Measurements from ENCODE around the gene COL23A1. TPM values are rescaled to one million over a fixed set of nuclear protein-coding genes. Genes with fewer than 3 reads are reported as not detected.

COL23A1 gene
- total RNA-seq, 1 experiment from 2014 or later: not detected

DNA sequence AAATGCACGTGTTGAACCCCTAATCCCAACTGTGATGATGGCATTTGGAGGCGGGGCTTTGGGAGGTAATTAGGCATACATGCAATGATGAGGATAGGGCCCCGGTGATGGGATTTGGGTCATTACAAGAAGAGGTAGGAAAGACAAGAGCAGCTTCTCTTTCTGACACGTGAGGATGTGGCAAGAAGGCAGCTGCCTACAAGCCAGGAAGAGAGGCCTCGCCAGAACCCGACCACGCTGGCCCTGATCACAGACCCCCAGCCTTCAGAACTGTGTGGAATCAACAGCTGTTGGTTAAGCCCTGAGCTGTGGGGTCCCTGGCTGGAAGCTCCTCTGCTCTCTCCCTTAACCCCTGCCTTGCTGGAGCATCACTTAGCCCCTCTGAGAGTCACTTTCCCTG lies 57.5 kb downstream of the COL23A1 start:
- DNase-seq (ENCODE audit: low spot score): no peak
- BruUV-seq (replicated peaks): no TSS peak
- no peaks in the 10 kb centered on the region for H3K9me3 ChIP-seq (ENCODE audit: low read depth, low read length, poor library complexity, severe bottlenecking)
- H3K4me1 ChIP-seq (ENCODE audit: insufficient read depth, low read length, poor library complexity, severe bottlenecking): no peaks in the 10 kb centered on the region
- CTCF ChIA-PET: no interaction called here
- H3K27ac ChIP-seq (ENCODE audit: low read depth, low read length, poor library complexity, severe bottlenecking): no peak overlapping the region
- H3K4me3 ChIP-seq (ENCODE audit: low read depth, low read length, poor library complexity, severe bottlenecking): no peak overlapping the region
- intact Hi-C loops (cut with micrococcal nuclease; ENCODE audit: unreplicated experiment): no loop called here
- POLR2A ChIA-PET (ENCODE audit: low non-redundant PET): no interaction called here
- no peak for TF ChIP-seq EZH2 (IDR thresholded peaks at IDR 0.05; ENCODE audit: borderline replicate concordance, low read depth, low read length, poor library complexity, severe bottlenecking)
- TF ChIP-seq CTCF (conservative IDR thresholded peaks at IDR 0.05; ENCODE audit: low read depth, low read length): no peak
- H3K27me3 ChIP-seq (replicated peaks; ENCODE audit: insufficient read depth, low read depth, low read length, poor library complexity): no peaks in the 10 kb centered on the region
- no peaks in the 10 kb centered on the region for H3K36me3 ChIP-seq (ENCODE audit: insufficient read depth, low read length, poor library complexity, severe bottlenecking)

GRCh38 chr5:178532236-178532635 lies 58.0 kb downstream of the COL23A1 start:
- no peak overlapping the region for H3K4me3 ChIP-seq (ENCODE audit: low read depth, low read length, poor library complexity, severe bottlenecking)
- no peak for DNase-seq (ENCODE audit: low spot score)
- H3K27me3 ChIP-seq (replicated peaks; ENCODE audit: insufficient read depth, low read depth, low read length, poor library complexity): no peaks in the 10 kb centered on the region
- ChIA-PET CTCF (no interaction called here), POLR2A (ENCODE audit: low non-redundant PET) (no interaction called here)
- BruUV-seq (replicated peaks): no TSS peak
- H3K9me3 ChIP-seq (ENCODE audit: low read depth, low read length, poor library complexity, severe bottlenecking): no peaks in the 10 kb centered on the region
- H3K36me3 ChIP-seq (ENCODE audit: insufficient read depth, low read length, poor library complexity, severe bottlenecking): no peaks in the 10 kb centered on the region
- intact Hi-C loops (cut with micrococcal nuclease; ENCODE audit: unreplicated experiment): no loop called here
- H3K4me1 ChIP-seq (ENCODE audit: insufficient read depth, low read length, poor library complexity, severe bottlenecking): no peaks in the 10 kb centered on the region
- TF ChIP-seq EZH2 (IDR thresholded peaks at IDR 0.05; ENCODE audit: borderline replicate concordance, low read depth, low read length, poor library complexity, severe bottlenecking) (no peak), CTCF (conservative IDR thresholded peaks at IDR 0.05; ENCODE audit: low read depth, low read length) (no peak)
- H3K27ac ChIP-seq (ENCODE audit: low read depth, low read length, poor library complexity, severe bottlenecking): no peak overlapping the region

- intact Hi-C loops (cut with micrococcal nuclease; ENCODE audit: unreplicated experiment): no loop called here
- no peak for DNase-seq (ENCODE audit: low spot score)
- POLR2A ChIA-PET (ENCODE audit: low non-redundant PET): no interaction called here
- Histone ChIP-seq H3K9me3 (ENCODE audit: low read depth, low read length, poor library complexity, severe bottlenecking) (no peaks in the 10 kb centered on the region), H3K27ac (ENCODE audit: low read depth, low read length, poor library complexity, severe bottlenecking) (no peak overlapping the region), H3K36me3 (ENCODE audit: insufficient read depth, low read length, poor library complexity, severe bottlenecking) (no peaks in the 10 kb centered on the region), H3K27me3 (replicated peaks; ENCODE audit: insufficient read depth, low read depth, low read length, poor library complexity) (no peaks in the 10 kb centered on the region), H3K4me1 (ENCODE audit: insufficient read depth, low read length, poor library complexity, severe bottlenecking) (no peaks in the 10 kb centered on the region), H3K4me3 (ENCODE audit: low read depth, low read length, poor library complexity, severe bottlenecking) (no peak overlapping the region)
- no TSS peak for BruUV-seq (replicated peaks)
- TF ChIP-seq CTCF (conservative IDR thresholded peaks at IDR 0.05; ENCODE audit: low read depth, low read length) (no peak), EZH2 (IDR thresholded peaks at IDR 0.05; ENCODE audit: borderline replicate concordance, low read depth, low read length, poor library complexity, severe bottlenecking) (no peak)
- CTCF ChIA-PET: no interaction called here
Observed at GRCh38 chr5:178531786-178532185, 58.4 kb downstream of the COL23A1 start.
